Panc1 (cell line): ENCODE results near the gene RBFOX1. TPM values are rescaled to one million over a fixed set of nuclear protein-coding genes. Genes with fewer than 3 reads are reported as not detected.

ENCODE experiments used
- ATAC-seq: fragments of 200-7000 bp; cut with Tn5 transposase; 2 replicates; pipeline ENCODE4 v1.9.1; 2020; ENCODE audit warnings: mild to moderate bottlenecking, moderate library complexity
- BruUV-seq: library from RNA; stranded (reverse); fragments of 400-500 nt; replicated peaks from 2 replicates; lab custom pipeline; 2021; lab: Mats Ljungman, UMichigan
- CTCF ChIA-PET: fragments of 300-600 bp; sonication (Branson Sonifier 250); formaldehyde crosslinking; loops from one replicate; lab custom pipeline; 2022; ENCODE audit warnings: antibody characterized with exemption; lab: Charles Lee
- POLR2A ChIA-PET: fragments of 300-600 bp; sonication (Branson Sonifier 250); formaldehyde crosslinking; loops from one replicate; lab custom pipeline; 2022; ENCODE audit warnings: antibody characterized with exemption; lab: Charles Lee
- DNase-seq: peaks from one replicate; pipeline ENCODE4 v3.0.0-alpha.2; 2010; ENCODE audit warnings: low read depth, low spot score
- H3K27ac ChIP-seq: 2 replicates; pipeline ENCODE4 v1.5.1; 2011; ENCODE audit warnings: mild to moderate bottlenecking, low read length, inconsistent platforms
- H3K27me3 ChIP-seq: fragments of 200-500 bp; sonication (Bioruptor generic); 2 replicates; pipeline ENCODE4 v1.6.0; 2014; ENCODE audit warnings: low read length, inconsistent platforms; ENCODE audit not compliant: control insufficient read depth, insufficient read depth
- H3K36me3 ChIP-seq: fragments of 200-500 bp; sonication (Bioruptor generic); 2 replicates; pipeline ENCODE4 v1.5.1; 2014; ENCODE audit warnings: inconsistent platforms, mild to moderate bottlenecking, low read length, moderate library complexity; ENCODE audit not compliant: control insufficient read depth, insufficient read depth
- H3K4me1 ChIP-seq: 2 replicates; pipeline ENCODE4 v1.5.1; 2011; ENCODE audit warnings: inconsistent platforms, mild to moderate bottlenecking, low read length, moderate library complexity; ENCODE audit not compliant: control insufficient read depth, insufficient read depth
- H3K4me3 ChIP-seq, 2 experiments: 2 replicates each; pipeline ENCODE4 v1.5.1; 2011 to 2012; ENCODE audit warnings: low read depth in 2 of 2, low read length in 2 of 2, mild to moderate bottlenecking in 2 of 2, inconsistent platforms in 1 of 2, moderate library complexity in 1 of 2
- H3K9me3 ChIP-seq: fragments of 200-500 bp; sonication (Bioruptor generic); 2 replicates; pipeline ENCODE4 v1.5.1; 2014; ENCODE audit warnings: low read depth, mild to moderate bottlenecking, inconsistent platforms, low read length, moderate library complexity; ENCODE audit not compliant: control insufficient read depth, insufficient read depth
- CTCF ChIP-seq: fragments of 450-650 bp; IDR thresholded peaks from 2 replicates; pipeline ENCODE4 v1.5.1; 2017; ENCODE audit warnings: mild to moderate bottlenecking
- POLR2AphosphoS5 ChIP-seq: IDR thresholded peaks from 2 replicates; pipeline ENCODE4 v1.6.1; 2012; ENCODE audit warnings: mild to moderate bottlenecking, low read depth, low read length, moderate library complexity
- SIN3A ChIP-seq: IDR thresholded peaks from 2 replicates; pipeline ENCODE4 v1.6.1; 2012; ENCODE audit warnings: low read depth, mild to moderate bottlenecking, low read length, moderate library complexity, borderline replicate concordance; ENCODE audit not compliant: insufficient read depth
- TCF7L2 ChIP-seq: IDR thresholded peaks from 2 replicates; pipeline ENCODE4 v1.6.1; 2011; ENCODE audit warnings: mild to moderate bottlenecking, low read depth, low read length, inconsistent platforms
- in situ Hi-C: cut with HindIII; loops from 2 replicates; pipeline ENCODE4 v1.10.0; 2016; ENCODE audit warnings: low sequenced_read_pairs, low pct_unique_long_range_greater_than_20kb
- intact Hi-C: fragments of 100-400 bp; cut with micrococcal nuclease; formaldehyde crosslinking; loops from one replicate; pipeline ENCODE4 v1.10.0; 2022; ENCODE audit not compliant: unreplicated experiment
- total RNA-seq: library from RNA; stranded (reverse); gene quantifications from one replicate; pipeline ENCODE4 v1.2.1, GENCODE V29; 2021; ENCODE audit not compliant: unreplicated experiment
- TF ChIP-seq, protein P1 (sequence below), 2 experiments: IDR thresholded peaks; 2 replicates each; pipeline ENCODE4 v1.6.1; 2011 to 2012; ENCODE audit warnings: low read depth in 2 of 2, control low read depth in 1 of 2, low read length in 1 of 2, mild to moderate bottlenecking in 1 of 2, moderate library complexity in 1 of 2; ENCODE audit not compliant: insufficient read depth in 1 of 2

The RBFOX1 gene
- total RNA-seq, 1 experiment from 2014 or later = not detected

DNA sequence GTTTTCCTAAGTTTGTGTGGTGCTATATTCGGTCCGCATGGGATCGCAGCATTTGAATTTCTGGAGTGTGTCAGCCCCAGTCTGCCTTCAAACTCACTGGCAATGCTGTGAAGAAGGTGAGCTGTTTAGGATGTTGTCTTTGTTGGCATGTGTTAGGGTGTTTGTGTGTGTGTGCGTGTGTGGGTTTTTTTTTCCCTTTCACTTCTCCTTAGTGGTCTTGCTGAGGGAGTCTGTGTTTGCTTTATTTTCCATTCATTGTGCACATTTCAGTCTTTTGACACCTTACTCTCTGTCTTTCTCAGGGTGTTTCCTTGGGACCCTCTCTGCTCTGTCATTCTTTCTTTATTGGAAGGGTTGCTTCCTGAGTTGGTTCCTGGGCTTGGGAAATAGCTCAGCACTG is 27.7 kb upstream of the RBFOX1 start:
- Histone ChIP-seq H3K27ac (no peak overlapping the region), H3K36me3 (no peaks in the 10 kb centered on the region), H3K4me1 (no peaks in the 10 kb centered on the region), H3K9me3 (no peaks in the 10 kb centered on the region), H3K27me3 (peaks cover 12% of the 10 kb centered on the region), H3K4me3 (no peak overlapping the region)
- in situ Hi-C loops = no loop called here
- POLR2A ChIA-PET = interaction anchor here (0.6 to 0.7 kb wide), 2 partner anchors 48 to 943 kb away, joined by 6 to 9 read pairs; no protein-coding TSS in a partner anchor
- intact Hi-C loops = no loop called here
- BruUV-seq = no TSS peak
- CTCF ChIA-PET = no interaction called here
- no peak for ATAC-seq
- no peak for DNase-seq
- TF ChIP-seq SIN3A = no peak
- no peak for TF ChIP-seq POLR2AphosphoS5
- TF ChIP-seq, protein P1, sequence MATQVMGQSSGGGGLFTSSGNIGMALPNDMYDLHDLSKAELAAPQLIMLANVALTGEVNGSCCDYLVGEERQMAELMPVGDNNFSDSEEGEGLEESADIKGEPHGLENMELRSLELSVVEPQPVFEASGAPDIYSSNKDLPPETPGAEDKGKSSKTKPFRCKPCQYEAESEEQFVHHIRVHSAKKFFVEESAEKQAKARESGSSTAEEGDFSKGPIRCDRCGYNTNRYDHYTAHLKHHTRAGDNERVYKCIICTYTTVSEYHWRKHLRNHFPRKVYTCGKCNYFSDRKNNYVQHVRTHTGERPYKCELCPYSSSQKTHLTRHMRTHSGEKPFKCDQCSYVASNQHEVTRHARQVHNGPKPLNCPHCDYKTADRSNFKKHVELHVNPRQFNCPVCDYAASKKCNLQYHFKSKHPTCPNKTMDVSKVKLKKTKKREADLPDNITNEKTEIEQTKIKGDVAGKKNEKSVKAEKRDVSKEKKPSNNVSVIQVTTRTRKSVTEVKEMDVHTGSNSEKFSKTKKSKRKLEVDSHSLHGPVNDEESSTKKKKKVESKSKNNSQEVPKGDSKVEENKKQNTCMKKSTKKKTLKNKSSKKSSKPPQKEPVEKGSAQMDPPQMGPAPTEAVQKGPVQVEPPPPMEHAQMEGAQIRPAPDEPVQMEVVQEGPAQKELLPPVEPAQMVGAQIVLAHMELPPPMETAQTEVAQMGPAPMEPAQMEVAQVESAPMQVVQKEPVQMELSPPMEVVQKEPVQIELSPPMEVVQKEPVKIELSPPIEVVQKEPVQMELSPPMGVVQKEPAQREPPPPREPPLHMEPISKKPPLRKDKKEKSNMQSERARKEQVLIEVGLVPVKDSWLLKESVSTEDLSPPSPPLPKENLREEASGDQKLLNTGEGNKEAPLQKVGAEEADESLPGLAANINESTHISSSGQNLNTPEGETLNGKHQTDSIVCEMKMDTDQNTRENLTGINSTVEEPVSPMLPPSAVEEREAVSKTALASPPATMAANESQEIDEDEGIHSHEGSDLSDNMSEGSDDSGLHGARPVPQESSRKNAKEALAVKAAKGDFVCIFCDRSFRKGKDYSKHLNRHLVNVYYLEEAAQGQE (IDR thresholded peaks at IDR 0.05; ENCODE audit: insufficient read depth in 1 of 2, low read depth in 2 of 2, low read length in 1 of 2) = no peak
- no peak for TF ChIP-seq TCF7L2
- no peak for TF ChIP-seq CTCF

- BruUV-seq = no TSS peak
- Histone ChIP-seq H3K4me3 (no peak overlapping the region), H3K9me3 (no peaks in the 10 kb centered on the region), H3K4me1 (no peaks in the 10 kb centered on the region), H3K36me3 (no peaks in the 10 kb centered on the region), H3K27me3 (no peaks in the 10 kb centered on the region), H3K27ac (no peak overlapping the region)
- ChIA-PET POLR2A (no interaction called here), CTCF (interaction anchor here (0.5 kb wide), 1 partner anchor 126 kb away, joined by 7 read pairs; no protein-coding TSS in a partner anchor)
- in situ Hi-C loops (no loop called here), intact Hi-C loops (no loop called here)
- no peak for ATAC-seq
- no peak for DNase-seq
- no peak for TF ChIP-seq SIN3A
- peak; percentile 61; the same call in 1 of the 2 replicates for TF ChIP-seq CTCF
Observed at GRCh38 chr16:7313170-7313569, 19.5 kb upstream of the RBFOX1 start.
